HEK293T (cell line): ENCODE results near the gene KLK10.
"Not testable (repeated sequence)": the region's sequence is repeated elsewhere in the genome, so short reads cannot be mapped to it uniquely, and the experiment has no call there.

Experiments
- ARNT ChIP-seq: fragments of 450-650 bp; IDR thresholded peaks from 2 replicates; pipeline ENCODE4 v1.6.1; 2017; ENCODE audit warnings: mild to moderate bottlenecking
- FOXA1 ChIP-seq: fragments of 450-650 bp; IDR thresholded peaks from 2 replicates; pipeline ENCODE4 v1.6.1; 2016; ENCODE audit warnings: mild to moderate bottlenecking
- FOXK2 ChIP-seq: fragments of 450-650 bp; IDR thresholded peaks from 2 replicates; pipeline ENCODE4 v1.6.1; 2016; ENCODE audit warnings: mild to moderate bottlenecking
- FOXM1 ChIP-seq: fragments of 450-650 bp; IDR thresholded peaks from 2 replicates; pipeline ENCODE4 v1.6.1; 2017; ENCODE audit warnings: mild to moderate bottlenecking, borderline replicate concordance
- HDGF ChIP-seq: fragments of 450-650 bp; IDR thresholded peaks from 2 replicates; pipeline ENCODE4 v1.6.1; 2017; ENCODE audit warnings: antibody characterized with exemption, borderline replicate concordance
- L3MBTL2 ChIP-seq: fragments of 450-650 bp; conservative IDR thresholded peaks from 2 replicates; pipeline ENCODE4 v1.6.1; 2016; ENCODE audit warnings: mild to moderate bottlenecking
- LEF1 ChIP-seq: fragments of 450-650 bp; IDR thresholded peaks from 2 replicates; pipeline ENCODE4 v1.6.1; 2017; ENCODE audit warnings: mild to moderate bottlenecking, borderline replicate concordance
- NFRKB ChIP-seq: fragments of 450-650 bp; IDR thresholded peaks from 2 replicates; pipeline ENCODE4 v1.6.1; 2016; ENCODE audit warnings: mild to moderate bottlenecking, moderate library complexity
- SP1 ChIP-seq: fragments of 450-650 bp; IDR thresholded peaks from 2 replicates; pipeline ENCODE4 v1.6.1; 2017
- SUZ12 ChIP-seq: fragments of 450-650 bp; IDR thresholded peaks from 2 replicates; pipeline ENCODE4 v1.6.1; 2016; ENCODE audit warnings: mild to moderate bottlenecking
- TARDBP ChIP-seq: fragments of 450-650 bp; IDR thresholded peaks from 2 replicates; pipeline ENCODE4 v1.6.1; 2016
- ZNF384 ChIP-seq: fragments of 450-650 bp; IDR thresholded peaks from 2 replicates; pipeline ENCODE4 v1.6.1; 2016
- TF ChIP-seq, protein P1 (sequence below): fragments of 450-650 bp; IDR thresholded peaks from 2 replicates; pipeline ENCODE4 v1.6.1; 2016

DNA sequence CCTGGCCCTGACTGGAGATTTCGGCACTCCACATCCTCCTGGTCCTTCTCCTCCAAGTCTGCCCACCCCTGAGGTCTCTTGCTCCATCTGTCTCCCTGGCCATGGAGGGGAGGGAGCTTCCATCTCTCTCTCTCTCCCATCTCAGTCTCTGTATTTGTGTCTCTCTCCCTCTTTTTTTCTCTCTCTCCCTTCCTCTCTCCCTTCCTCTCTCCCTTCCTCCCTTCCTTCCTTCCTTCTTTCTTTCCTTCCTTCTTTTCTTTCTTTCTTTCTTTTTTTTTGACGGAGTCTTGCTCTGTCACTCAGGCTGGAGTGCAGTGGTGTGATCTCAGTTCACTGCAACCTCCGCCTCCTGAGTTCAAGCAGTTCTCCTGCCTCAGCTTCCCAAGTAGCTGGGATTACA, 49.7 kb downstream of the KLK10 start:
- TF ChIP-seq TARDBP, HDGF, SUZ12, LEF1, FOXA1, L3MBTL2, ARNT, NFRKB, ZNF384, FOXK2, SP1, FOXM1: not testable (repeated sequence)
- TF ChIP-seq, protein P1, sequence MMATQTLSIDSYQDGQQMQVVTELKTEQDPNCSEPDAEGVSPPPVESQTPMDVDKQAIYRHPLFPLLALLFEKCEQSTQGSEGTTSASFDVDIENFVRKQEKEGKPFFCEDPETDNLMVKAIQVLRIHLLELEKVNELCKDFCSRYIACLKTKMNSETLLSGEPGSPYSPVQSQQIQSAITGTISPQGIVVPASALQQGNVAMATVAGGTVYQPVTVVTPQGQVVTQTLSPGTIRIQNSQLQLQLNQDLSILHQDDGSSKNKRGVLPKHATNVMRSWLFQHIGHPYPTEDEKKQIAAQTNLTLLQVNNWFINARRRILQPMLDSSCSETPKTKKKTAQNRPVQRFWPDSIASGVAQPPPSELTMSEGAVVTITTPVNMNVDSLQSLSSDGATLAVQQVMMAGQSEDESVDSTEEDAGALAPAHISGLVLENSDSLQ, result not testable (repeated sequence)
